Stimulated activated CD4-positive, alpha-beta T cell treated with anti-CD3 and anti-CD28 coated beads, Interleukin-2, amount 100 ng/mL, for 24 hours (primary cell): Measurements from ENCODE around the gene SLC24A3.
"Not testable (repeated sequence)": the region's sequence is repeated elsewhere in the genome, so short reads cannot be mapped to it uniquely, and the experiment has no call there.

ENCODE experiments used
- DNase-seq, 2 donors: peaks; one replicate each; pipeline ENCODE4 v3.0.0-alpha.2; 2020

The SLC24A3 gene

GRCh38 chr20:19727251-19727847, 514.9 kb downstream of the SLC24A3 start:
- DNase-seq = no peak

- no peak for DNase-seq
Measured at GRCh38 chr20:19729672-19730071, 517.2 kb downstream of the SLC24A3 start.

GRCh38 chr20:19730706-19731105, 518.3 kb downstream of the SLC24A3 start:
- no peak for DNase-seq

- no peak for DNase-seq
Measured at GRCh38 chr20:19734811-19735210, 522.4 kb downstream of the SLC24A3 start.

- peak in 1 of 2 donors; percentile 17 for DNase-seq
Measured at GRCh38 chr20:19735446-19735845, 523.0 kb downstream of the SLC24A3 start.

GRCh38 chr20:19737025-19737424, 524.6 kb downstream of the SLC24A3 start:
- DNase-seq = no peak

- DNase-seq = no peak
Measured at GRCh38 chr20:19738951-19739350, 526.5 kb downstream of the SLC24A3 start.

GRCh38 chr20:19739351-19739750, 526.9 kb downstream of the SLC24A3 start:
- DNase-seq = no peak

- no peak for DNase-seq
Measured at GRCh38 chr20:19740512-19740911, 528.1 kb downstream of the SLC24A3 start.

- no peak for DNase-seq
Measured at GRCh38 chr20:19741924-19742323, 529.5 kb downstream of the SLC24A3 start.

GRCh38 chr20:19742974-19743639, 530.7 kb downstream of the SLC24A3 start:
- DNase-seq = no peak

GRCh38 chr20:19743640-19743995, 531.2 kb downstream of the SLC24A3 start:
- DNase-seq = no peak

GRCh38 chr20:19745106-19745505, 532.7 kb downstream of the SLC24A3 start:
- no peak for DNase-seq

GRCh38 chr20:19745584-19745983, 533.1 kb downstream of the SLC24A3 start:
- no peak for DNase-seq

GRCh38 chr20:19746396-19746795, 534.0 kb downstream of the SLC24A3 start:
- DNase-seq = no peak

- DNase-seq = no peak
Measured at GRCh38 chr20:19747903-19748302, 535.5 kb downstream of the SLC24A3 start.

- no peak for DNase-seq
Measured at GRCh38 chr20:19748681-19749080, 536.2 kb downstream of the SLC24A3 start.

- DNase-seq = no peak
Measured at GRCh38 chr20:19749618-19750071, 537.2 kb downstream of the SLC24A3 start.

GRCh38 chr20:19750101-19750606, 537.7 kb downstream of the SLC24A3 start:
- DNase-seq = no peak

- no peak for DNase-seq
Measured at GRCh38 chr20:19750907-19751636, 538.6 kb downstream of the SLC24A3 start.

- DNase-seq = not testable (repeated sequence)
Measured at GRCh38 chr20:19754201-19754600, 541.8 kb downstream of the SLC24A3 start.

GRCh38 chr20:19756761-19757486, 544.5 kb downstream of the SLC24A3 start:
- no peak for DNase-seq

GRCh38 chr20:19757487-19758132, 545.2 kb downstream of the SLC24A3 start:
- peak in 1 of 2 donors; percentile 17 for DNase-seq
